DOHH2 (cell line): ENCODE data around the gene ALDH4A1.
"Not testable (repeated sequence)": the region's sequence is repeated elsewhere in the genome, so short reads cannot be mapped to it uniquely, and the experiment has no call there.

ENCODE experiments used
- H3F3A ChIP-seq: fragments of 200-600 bp; sonication (generic), shearing (Covaris generic); 2 replicates; pipeline ENCODE4 v1.6.0; 2016; ENCODE audit warnings: antibody characterized with exemption, mild to moderate bottlenecking; ENCODE audit not compliant: control insufficient read depth, insufficient read depth
- H3K27ac ChIP-seq: fragments of 200-600 bp; sonication (generic); 2 replicates; pipeline ENCODE4 v1.5.1; 2014; ENCODE audit warnings: low read depth, mild to moderate bottlenecking, low read length, moderate library complexity
- H3K27me3 ChIP-seq: fragments of 200-600 bp; sonication (generic); 2 replicates; pipeline ENCODE4 v1.6.1; 2014; ENCODE audit warnings: mild to moderate bottlenecking, low read length, mixed read lengths; ENCODE audit not compliant: control insufficient read depth
- H3K36me3 ChIP-seq: fragments of 200-600 bp; sonication (generic); 2 replicates; pipeline ENCODE4 v1.6.1; 2014; ENCODE audit warnings: mild to moderate bottlenecking, low read length, moderate library complexity, mixed read lengths; ENCODE audit not compliant: control insufficient read depth
- H3K4me1 ChIP-seq: fragments of 200-600 bp; sonication (generic); 2 replicates; pipeline ENCODE4 v1.6.1; 2014; ENCODE audit warnings: mild to moderate bottlenecking, low read length, mixed read lengths; ENCODE audit not compliant: control insufficient read depth
- H3K4me2 ChIP-seq: fragments of 200-600 bp; sonication (generic); 2 replicates; pipeline ENCODE4 v1.6.0; 2014; ENCODE audit warnings: mild to moderate bottlenecking, low read length, moderate library complexity
- H3K4me3 ChIP-seq: fragments of 200-600 bp; sonication (generic); 2 replicates; pipeline ENCODE4 v1.5.1; 2014; ENCODE audit warnings: mild to moderate bottlenecking, low read length, mixed read lengths
- H3K79me2 ChIP-seq: fragments of 200-600 bp; sonication (generic); 2 replicates; pipeline ENCODE4 v1.6.1; 2014; ENCODE audit warnings: mild to moderate bottlenecking, low read length, mixed read lengths; ENCODE audit not compliant: control insufficient read depth
- H3K9me2 ChIP-seq: fragments of 200-600 bp; sonication (generic); replicated peaks from 2 replicates; pipeline ENCODE4 v1.6.1; 2014; ENCODE audit warnings: mild to moderate bottlenecking, low read length, mixed read lengths; ENCODE audit not compliant: control insufficient read depth
- H3K9me3 ChIP-seq: fragments of 200-600 bp; sonication (generic); 2 replicates; pipeline ENCODE4 v1.6.1; 2014; ENCODE audit warnings: antibody characterized with exemption, low read length, mixed read lengths; ENCODE audit not compliant: control insufficient read depth, insufficient read depth
- H4K20me1 ChIP-seq: fragments of 200-600 bp; sonication (generic); 2 replicates; pipeline ENCODE4 v1.6.0; 2014; ENCODE audit warnings: low read depth, mild to moderate bottlenecking, antibody characterized with exemption, low read length, moderate library complexity; ENCODE audit not compliant: control insufficient read depth, insufficient read depth
- EZH2phosphoT487 ChIP-seq: fragments of 200-600 bp; sonication (generic); IDR thresholded peaks from 2 replicates; pipeline ENCODE4 v1.6.1; 2017; ENCODE audit warnings: borderline replicate concordance, mild to moderate bottlenecking, antibody characterized with exemption, low read length, moderate library complexity, mixed read lengths
- TF ChIP-seq, protein P1 (sequence below): fragments of 200-600 bp; sonication (generic); IDR thresholded peaks from one replicate; pipeline ENCODE4 v1.5.1; 2014; ENCODE audit warnings: antibody characterized with exemption, mild to moderate bottlenecking, low read depth, low read length; ENCODE audit not compliant: poor library complexity, severe bottlenecking

ALDH4A1 gene

DNA sequence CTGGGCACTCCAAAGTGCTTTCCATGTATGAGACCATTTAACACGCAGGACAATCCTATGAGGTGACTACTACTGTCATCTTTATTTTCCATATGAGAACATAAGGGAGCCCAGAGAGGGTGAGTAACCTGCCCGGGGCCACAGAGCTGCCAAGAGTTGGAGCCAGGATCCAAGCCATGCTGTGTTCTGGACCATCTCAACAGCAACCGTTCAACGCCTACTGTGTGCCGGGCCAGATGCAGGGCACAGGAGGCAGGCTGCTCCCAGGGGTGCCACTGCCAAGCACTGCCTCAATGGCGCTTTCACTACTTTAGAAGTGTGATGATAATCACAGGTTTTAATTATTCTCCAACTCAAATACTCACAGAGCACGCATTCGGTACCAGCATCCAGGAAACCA, 3.8 kb downstream of the ALDH4A1 start:
- TF ChIP-seq, protein P1, sequence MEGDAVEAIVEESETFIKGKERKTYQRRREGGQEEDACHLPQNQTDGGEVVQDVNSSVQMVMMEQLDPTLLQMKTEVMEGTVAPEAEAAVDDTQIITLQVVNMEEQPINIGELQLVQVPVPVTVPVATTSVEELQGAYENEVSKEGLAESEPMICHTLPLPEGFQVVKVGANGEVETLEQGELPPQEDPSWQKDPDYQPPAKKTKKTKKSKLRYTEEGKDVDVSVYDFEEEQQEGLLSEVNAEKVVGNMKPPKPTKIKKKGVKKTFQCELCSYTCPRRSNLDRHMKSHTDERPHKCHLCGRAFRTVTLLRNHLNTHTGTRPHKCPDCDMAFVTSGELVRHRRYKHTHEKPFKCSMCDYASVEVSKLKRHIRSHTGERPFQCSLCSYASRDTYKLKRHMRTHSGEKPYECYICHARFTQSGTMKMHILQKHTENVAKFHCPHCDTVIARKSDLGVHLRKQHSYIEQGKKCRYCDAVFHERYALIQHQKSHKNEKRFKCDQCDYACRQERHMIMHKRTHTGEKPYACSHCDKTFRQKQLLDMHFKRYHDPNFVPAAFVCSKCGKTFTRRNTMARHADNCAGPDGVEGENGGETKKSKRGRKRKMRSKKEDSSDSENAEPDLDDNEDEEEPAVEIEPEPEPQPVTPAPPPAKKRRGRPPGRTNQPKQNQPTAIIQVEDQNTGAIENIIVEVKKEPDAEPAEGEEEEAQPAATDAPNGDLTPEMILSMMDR: no peak
- TF ChIP-seq EZH2phosphoT487: no peak
- no peak overlapping the region for H3K4me2 ChIP-seq
- peaks cover 15% of the 10 kb centered on the region for H3K4me1 ChIP-seq
- no peak overlapping the region for H3K4me3 ChIP-seq
- no peaks in the 10 kb centered on the region for H3K9me3 ChIP-seq
- no peaks in the 10 kb centered on the region for H3K79me2 ChIP-seq
- H3K27me3 ChIP-seq: peaks cover 24% of the 10 kb centered on the region
- H3K9me2 ChIP-seq: no peaks in the 10 kb centered on the region
- no peaks in the 10 kb centered on the region for H3F3A ChIP-seq
- H3K36me3 ChIP-seq: no peaks in the 10 kb centered on the region
- H3K27ac ChIP-seq: no peak overlapping the region
- H4K20me1 ChIP-seq: no peaks in the 10 kb centered on the region

DNA sequence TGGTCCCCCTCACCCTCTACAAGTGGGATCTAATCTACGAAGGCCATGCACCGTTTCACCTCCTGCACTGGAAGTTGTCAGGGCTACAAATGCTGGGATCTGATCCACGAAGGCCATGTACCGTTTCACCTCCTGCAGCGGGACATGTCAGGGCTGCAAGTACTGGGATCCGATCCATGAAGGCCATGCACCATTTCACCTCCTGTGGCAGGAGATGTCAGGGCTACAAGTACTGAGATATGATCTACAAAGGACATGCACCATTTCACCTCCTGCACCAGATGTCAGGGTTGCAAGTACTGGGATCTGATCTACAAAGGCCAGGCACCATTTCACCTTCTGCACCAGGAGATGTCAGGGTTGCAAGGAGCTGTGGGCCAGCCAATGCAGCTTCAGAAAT, 7.0 kb downstream of the ALDH4A1 start:
- Histone ChIP-seq H3K27me3 (no peaks in the 10 kb centered on the region), H3K27ac (no peak overlapping the region), H3K4me3 (no peak overlapping the region), H3K36me3 (no peaks in the 10 kb centered on the region), H3K79me2 (no peaks in the 10 kb centered on the region), H3K4me1 (no peaks in the 10 kb centered on the region), H3K9me3 (no peaks in the 10 kb centered on the region), H4K20me1 (no peaks in the 10 kb centered on the region), H3K9me2 (no peaks in the 10 kb centered on the region), H3F3A (no peaks in the 10 kb centered on the region), H3K4me2 (no peak overlapping the region)
- TF ChIP-seq EZH2phosphoT487: no peak
- TF ChIP-seq, protein P1: no peak

DNA sequence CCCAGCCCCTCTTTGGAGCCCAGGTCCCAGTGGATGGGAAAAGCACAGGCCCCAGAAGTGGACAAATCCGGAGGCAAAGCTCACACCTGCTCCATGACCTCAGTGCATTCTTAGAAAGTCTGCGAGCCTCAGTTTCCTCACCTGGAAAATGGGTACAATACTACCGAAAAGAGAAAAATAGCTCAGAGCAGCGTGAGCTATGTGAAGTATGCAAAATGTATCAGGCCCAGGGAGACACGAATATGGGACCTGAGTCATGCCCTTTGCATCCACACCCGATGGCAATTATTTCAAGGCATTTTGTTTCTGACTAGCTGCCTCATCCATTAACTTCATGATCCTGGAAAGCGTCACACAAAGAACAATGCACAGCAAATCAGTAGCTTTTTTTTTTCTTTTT, 9.2 kb downstream of the ALDH4A1 start:
- no peaks in the 10 kb centered on the region for H3K9me3 ChIP-seq
- H3K79me2 ChIP-seq: no peaks in the 10 kb centered on the region
- no peaks in the 10 kb centered on the region for H4K20me1 ChIP-seq
- no peaks in the 10 kb centered on the region for H3F3A ChIP-seq
- H3K36me3 ChIP-seq: no peaks in the 10 kb centered on the region
- no peak overlapping the region for H3K27ac ChIP-seq
- H3K4me2 ChIP-seq: no peak overlapping the region
- no peaks in the 10 kb centered on the region for H3K9me2 ChIP-seq
- no peaks in the 10 kb centered on the region for H3K4me1 ChIP-seq
- TF ChIP-seq EZH2phosphoT487: no peak
- TF ChIP-seq, protein P1: no peak
- no peaks in the 10 kb centered on the region for H3K27me3 ChIP-seq
- no peak overlapping the region for H3K4me3 ChIP-seq

DNA sequence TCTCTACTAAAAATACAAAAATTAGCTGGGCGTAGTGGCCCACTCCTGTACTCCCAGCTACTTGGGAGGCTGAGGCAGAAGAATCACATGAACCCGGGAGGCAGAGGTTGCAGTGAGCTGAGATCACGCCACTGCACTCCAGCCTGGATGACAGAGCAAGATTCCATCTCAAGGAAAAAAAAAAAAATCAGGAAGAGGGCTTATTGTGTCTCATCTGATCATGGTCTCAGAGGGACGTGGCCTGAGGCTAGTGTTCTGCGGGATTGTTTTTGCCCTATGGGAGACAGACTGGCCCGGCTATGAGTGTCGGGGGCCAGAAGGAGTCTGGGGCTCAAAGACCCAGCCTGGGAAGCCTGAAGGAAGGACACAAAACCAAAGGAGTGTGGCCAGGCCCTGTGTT, 10.5 kb downstream of the ALDH4A1 start:
- H4K20me1 ChIP-seq, H3F3A ChIP-seq, H3K9me3 ChIP-seq, H3K4me2 ChIP-seq, H3K4me3 ChIP-seq, H3K9me2 ChIP-seq, H3K79me2 ChIP-seq, H3K36me3 ChIP-seq, H3K27ac ChIP-seq, H3K4me1 ChIP-seq, H3K27me3 ChIP-seq: not testable (repeated sequence)
